ENCODE data around the gene NAIF1. TPM values are rescaled to one million over a fixed set of nuclear protein-coding genes. Genes with fewer than 3 reads are reported as not detected.
A peak's percentile ranks its signal among the peaks of the same experiment; 100 is the strongest.

NAIF1 gene
- total RNA-seq, 1 experiment from 2014 or later: 14.6 TPM

DNA sequence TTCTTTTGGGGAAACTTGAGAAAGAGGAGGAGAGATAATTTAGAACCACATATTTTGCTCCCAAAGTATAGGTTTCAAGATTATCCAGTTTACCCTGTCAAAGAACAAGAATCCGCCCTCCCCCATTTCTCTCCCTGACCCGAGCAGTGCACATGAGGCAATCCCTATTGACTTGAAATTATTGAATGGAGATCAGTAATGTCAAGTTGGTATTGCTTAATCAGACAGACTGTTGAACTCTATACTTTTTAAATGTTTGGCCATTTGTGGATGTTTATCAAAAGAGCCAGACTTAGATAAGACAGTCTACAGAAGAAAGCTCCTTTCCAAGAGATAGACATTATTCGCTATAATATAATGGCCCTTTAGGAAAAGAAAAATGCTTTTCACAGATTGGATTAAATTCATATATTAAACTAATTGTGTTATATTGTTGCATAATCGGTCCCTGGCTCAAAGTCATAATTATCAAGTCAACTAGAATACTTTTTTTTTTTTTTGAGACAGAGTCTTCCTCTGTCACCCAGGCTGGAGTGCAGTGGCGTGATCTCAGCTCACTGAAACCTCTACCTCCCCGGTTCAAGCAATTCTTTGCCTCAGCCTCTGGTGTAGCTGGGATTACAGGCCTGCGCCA is 6.2 kb upstream of the NAIF1 start:
- intact Hi-C loops (cut with micrococcal nuclease; ENCODE audit: unreplicated experiment): no loop called here
- POLR2A ChIA-PET: no interaction called here
- no TSS peak for BruUV-seq (replicated peaks)

More for the DNA sequence above, 6.2 kb upstream of the NAIF1 start:
- ATAC-seq (no peak), DNase-seq (ENCODE audit: low read depth, low spot score) (no peak)
- no peaks in the 10 kb centered on the region for H3K9me3 ChIP-seq (ENCODE audit: control insufficient read depth, insufficient read depth, low read depth, low read length)
- CTCF ChIA-PET: no interaction called here
- no peaks in the 10 kb centered on the region for H3K27me3 ChIP-seq (ENCODE audit: control insufficient read depth, insufficient read depth, low read length)
- in situ Hi-C loops (cut with HindIII; ENCODE audit: low pct_unique_long_range_greater_than_20kb, low sequenced_read_pairs): no loop called here
- no peak for TF ChIP-seq SIN3A (IDR thresholded peaks at IDR 0.05; ENCODE audit: borderline replicate concordance, insufficient read depth, low read depth, low read length)
- no peak for TF ChIP-seq REST (IDR thresholded peaks at IDR 0.05; ENCODE audit: insufficient read depth in 1 of 2, low read depth in 2 of 2, low read length in 1 of 2)
- TF ChIP-seq CTCF (IDR thresholded peaks at IDR 0.05): no peak
- no peak for TF ChIP-seq TCF7L2 (IDR thresholded peaks at IDR 0.05; ENCODE audit: low read depth, low read length)
- TF ChIP-seq POLR2AphosphoS5 (IDR thresholded peaks at IDR 0.05; ENCODE audit: low read depth, low read length): no peak
- no peak overlapping the region for H3K4me3 ChIP-seq (ENCODE audit: low read depth in 2 of 2, low read length in 2 of 2)
- peak overlapping the region; percentile 48; the same call in 1 of the 2 replicates for H3K27ac ChIP-seq (ENCODE audit: low read length)
- no peaks in the 10 kb centered on the region for H3K36me3 ChIP-seq (ENCODE audit: control insufficient read depth, insufficient read depth, low read length)
- peaks cover 23% of the 10 kb centered on the region for H3K4me1 ChIP-seq (ENCODE audit: control insufficient read depth, insufficient read depth, low read length)
